Non-pigmented ciliary epithelial cell (primary cell): ENCODE data around the gene ALG2.

Experiments
- DNase-seq: peaks from one replicate; pipeline ENCODE4 v3.0.0-alpha.2; 2010; ENCODE audit warnings: low read depth

The ALG2 gene

GRCh38 chr9:99172124-99173091 lies 49.3 kb downstream of the ALG2 start:
- DNase-seq = no peak

DNA sequence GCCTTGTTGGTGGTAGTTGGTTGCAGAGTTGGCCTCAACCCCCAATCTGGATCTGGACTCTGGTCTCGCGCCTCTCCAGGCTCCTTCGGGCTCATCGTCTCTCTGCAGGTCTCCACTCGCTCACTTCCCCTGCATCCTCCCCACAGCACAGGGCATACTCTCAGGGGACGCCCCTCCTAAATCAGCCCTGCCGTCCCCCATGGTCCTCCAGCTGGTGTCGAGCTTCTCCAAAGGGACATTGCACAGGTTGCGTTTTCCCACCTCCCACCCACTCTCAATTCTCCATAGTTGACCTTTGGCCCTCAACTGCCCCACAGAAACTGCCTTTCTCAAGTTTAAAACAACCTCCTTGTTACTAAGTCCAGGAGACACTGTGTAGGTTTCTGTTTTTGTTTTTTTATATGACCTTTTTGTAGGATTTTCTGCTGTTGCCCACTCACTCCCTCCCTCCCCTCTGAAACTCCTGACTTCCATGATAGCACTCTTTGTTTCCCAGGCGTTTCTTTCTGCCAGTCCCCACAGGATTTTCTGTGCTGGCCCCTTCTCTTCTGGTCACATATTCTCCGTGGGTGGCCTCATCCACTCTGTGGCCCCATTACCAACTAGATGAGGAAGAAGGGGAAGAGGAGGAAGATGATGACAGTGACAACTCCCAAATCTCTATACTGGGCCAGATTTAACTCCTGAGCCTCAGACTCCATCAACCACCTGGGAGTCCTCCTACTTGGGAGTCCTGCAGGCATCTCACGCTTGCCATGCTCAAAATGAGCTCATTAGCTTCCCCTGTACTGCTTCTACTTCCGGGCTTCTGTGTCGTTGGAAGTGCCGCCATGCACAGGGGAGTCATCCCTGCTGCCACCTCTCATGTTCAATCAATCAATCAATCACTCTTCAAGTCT lies 50.3 kb downstream of the ALG2 start:
- no peak for DNase-seq

DNA sequence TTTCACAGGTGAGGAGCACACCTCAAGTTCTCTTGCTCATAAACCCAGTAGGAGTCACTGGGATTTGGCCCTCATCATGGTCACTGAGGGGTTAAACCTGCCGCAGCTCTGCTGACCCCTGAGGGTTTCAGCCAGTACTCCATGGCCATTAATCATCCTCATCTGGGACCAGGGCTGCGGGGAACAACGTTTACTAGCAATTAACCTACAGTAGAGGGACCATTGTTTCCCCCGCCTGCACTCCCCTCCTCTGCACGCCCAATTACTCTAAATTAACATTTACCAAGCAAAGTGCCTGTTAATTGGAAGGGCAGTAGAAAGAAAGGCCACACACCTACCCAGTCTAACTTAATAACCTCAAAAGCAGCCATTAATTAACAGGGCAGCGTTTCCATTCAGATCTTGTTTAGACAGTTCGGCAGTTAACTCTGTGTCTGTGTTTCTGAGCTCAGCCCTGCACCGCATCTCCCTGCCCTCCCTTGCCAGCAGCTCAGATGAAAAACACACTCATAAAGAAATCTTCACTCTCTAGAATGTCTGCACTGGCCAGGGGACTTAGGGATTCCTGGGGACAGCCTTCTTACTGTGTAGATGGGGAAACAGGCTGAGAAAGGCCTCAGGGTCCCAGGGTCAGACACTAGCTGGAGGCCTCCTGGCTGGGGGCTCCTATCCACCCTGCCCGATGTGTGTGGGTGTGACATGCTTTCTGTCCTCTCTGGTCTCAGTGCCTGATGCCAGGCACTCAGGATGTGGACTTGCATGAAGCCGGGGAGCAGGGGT lies 51.6 kb downstream of the ALG2 start:
- DNase-seq = no peak

- no peak for DNase-seq
These were observed 52.7 kb downstream of the ALG2 start for GRCh38 chr9:99169086-99169485.

GRCh38 chr9:99167694-99168093 lies 54.0 kb downstream of the ALG2 start:
- DNase-seq = no peak

DNA sequence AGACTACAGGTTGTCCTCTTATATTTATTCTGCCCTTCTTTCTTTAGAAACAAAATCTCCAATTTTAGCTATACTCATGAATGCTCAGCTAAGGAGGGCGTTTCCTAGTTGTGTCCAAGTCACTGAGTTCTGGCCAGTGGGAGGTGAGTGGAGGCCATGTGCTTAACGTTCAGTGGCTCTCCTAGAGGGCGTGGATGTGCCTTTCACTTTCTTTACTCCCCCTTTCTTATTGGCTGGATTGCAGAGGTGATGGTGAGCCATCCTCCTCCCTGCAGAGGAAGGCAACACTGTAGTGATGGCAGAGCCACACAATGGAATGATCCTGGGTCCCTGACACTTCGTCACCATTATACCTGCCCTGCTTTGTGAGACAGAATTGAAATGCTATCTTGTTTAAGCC lies 54.6 kb downstream of the ALG2 start:
- DNase-seq = no peak
